Thyroid gland (tissue), 4 donors: Measurements from ENCODE around the gene ADAM33. TPM values are rescaled to one million over a fixed set of nuclear protein-coding genes. Genes with fewer than 3 reads are reported as not detected.
A peak's percentile ranks its signal among the peaks of the same experiment; 100 is the strongest.

Experiments
- DNase-seq, 2 donors: peaks; one replicate each; pipeline ENCODE4 v3.0.0-alpha.2; 2019
- H3K27ac ChIP-seq, 3 donors: fragments of 200-600 bp; sonication (generic); 1 replicate in 2 of 3; 2 replicates in 1 of 3; pipeline ENCODE4 v1.5.1; 2016 to 2019; ENCODE audit warnings: mild to moderate bottlenecking in 1 of 3, moderate library complexity in 1 of 3
- H3K27me3 ChIP-seq: fragments of 200-600 bp; sonication (generic); one replicate; pipeline ENCODE4 v1.5.1; 2019
- H3K36me3 ChIP-seq, 2 donors: fragments of 200-600 bp; sonication (generic); one replicate each; pipeline ENCODE4 v1.5.1; 2016 to 2019
- H3K4me1 ChIP-seq, 2 donors: fragments of 200-600 bp; sonication (generic); one replicate each; pipeline ENCODE4 v1.5.1; 2017 to 2019
- H3K4me3 ChIP-seq, 3 donors: fragments of 200-600 bp; sonication (generic); replicated peaks in 1 of 3; 1 replicate in 2 of 3; 2 replicates in 1 of 3; pipeline ENCODE4 v1.5.1; 2016; ENCODE audit warnings: mild to moderate bottlenecking in 1 of 3
- H3K9me3 ChIP-seq: fragments of 200-600 bp; sonication (generic); one replicate; pipeline ENCODE4 v1.5.1; 2017
- CTCF ChIP-seq, 6 experiments: fragments of 200-600 bp in 3 of 6; fragments of 450-650 bp in 3 of 6; sonication (generic) in 3 of 6; IDR thresholded peaks; one replicate each; pipeline ENCODE4 v1.5.1; 2016 to 2019; ENCODE audit warnings: antibody characterized with exemption in 6 of 6, mild to moderate bottlenecking in 2 of 6, inconsistent platforms in 1 of 6, moderate library complexity in 1 of 6
- POLR2A ChIP-seq, 2 donors: fragments of 450-650 bp; IDR thresholded peaks; one replicate each; pipeline ENCODE4 v1.6.1; 2017; ENCODE audit warnings: antibody characterized with exemption in 2 of 2, mild to moderate bottlenecking in 2 of 2, moderate library complexity in 1 of 2
- WGBS, 2 donors: methylation state at CpG; one replicate each; pipeline ENCODE4 v1.1.5; 2017; 5-methylcytosine and 5-hydroxymethylcytosine counted together
- intact Hi-C: fragments of 100-400 bp; cut with DNase I; formaldehyde crosslinking; loops from one replicate; pipeline ENCODE4 v1.15.1; 2023
- total RNA-seq, 4 donors: library from RNA; depleted of rRNA; stranded (reverse); fragments of >200 nt; gene quantifications; one replicate each; pipeline ENCODE4 v1.2.3, GENCODE V29; 2016

ADAM33 gene
- total RNA-seq, 4 donors from 2014 or later = 9.1 to 24.5 (median 12.6) TPM

DNA sequence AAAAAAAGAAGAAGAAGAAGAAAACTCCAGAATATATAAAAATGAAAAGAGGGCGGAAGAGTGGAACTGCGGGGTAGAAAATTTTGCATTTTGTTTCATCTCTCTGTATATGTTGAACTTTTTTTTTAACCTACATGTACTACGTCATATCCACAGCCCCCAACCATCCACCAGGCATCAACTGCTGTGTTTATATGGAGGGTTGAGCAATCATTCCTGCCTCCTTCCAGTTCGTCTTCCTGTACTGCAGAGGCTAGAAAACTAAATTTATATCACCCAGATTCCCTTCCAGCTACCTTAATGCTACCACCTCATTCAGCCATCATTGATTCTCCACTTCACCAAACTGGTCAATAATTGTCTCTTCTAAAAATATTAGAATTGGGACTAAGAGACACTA, 40.1 kb upstream of the ADAM33 start:
- Histone ChIP-seq H3K9me3 (no peaks in the 10 kb centered on the region), H3K4me1 (no peaks in the 10 kb centered on the region), H3K4me3 (no peak overlapping the region), H3K27ac (no peak overlapping the region), H3K27me3 (no peaks in the 10 kb centered on the region), H3K36me3 (no peaks in the 10 kb centered on the region)
- intact Hi-C loops = no loop called here
- 94 to 95% methylated on average over 4 of the region's 4 CpGs for WGBS, 2 donors
- no peak for TF ChIP-seq CTCF (IDR thresholded peaks at IDR 0.05)
- no peak for TF ChIP-seq POLR2A (IDR thresholded peaks at IDR 0.05)
- DNase-seq = no peak

DNA sequence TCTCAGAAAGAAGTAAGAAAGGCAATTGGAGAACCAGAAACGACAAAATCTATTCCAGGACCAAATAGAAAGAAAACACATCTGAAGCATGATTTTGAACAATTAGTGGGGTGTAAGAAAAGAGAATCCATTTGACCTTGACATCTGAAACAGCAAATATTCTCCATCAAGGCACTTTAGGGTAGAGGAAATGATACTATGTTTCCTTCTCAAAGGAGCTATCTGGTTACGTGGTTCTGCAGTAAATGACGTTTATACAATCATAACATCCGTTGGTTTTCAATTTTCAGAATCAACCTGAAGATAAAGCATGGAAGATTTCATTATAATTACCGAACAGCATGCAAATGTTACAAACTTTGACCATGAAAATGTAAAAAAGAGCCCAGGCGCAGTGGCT, 38.8 kb upstream of the ADAM33 start:
- H3K36me3 ChIP-seq = no peaks in the 10 kb centered on the region
- H3K9me3 ChIP-seq = no peaks in the 10 kb centered on the region
- WGBS, 2 donors = 53 to 57% methylated on average over 6 of the region's 6 CpGs
- H3K27ac ChIP-seq = no peak overlapping the region
- intact Hi-C loops = no loop called here
- H3K4me1 ChIP-seq = no peaks in the 10 kb centered on the region
- H3K4me3 ChIP-seq = no peak overlapping the region
- TF ChIP-seq POLR2A (IDR thresholded peaks at IDR 0.05) = no peak
- no peak for TF ChIP-seq CTCF (IDR thresholded peaks at IDR 0.05)
- H3K27me3 ChIP-seq = no peaks in the 10 kb centered on the region
- no peak for DNase-seq

- Histone ChIP-seq H3K4me1 (no peaks in the 10 kb centered on the region), H3K36me3 (no peaks in the 10 kb centered on the region), H3K27ac (no peak overlapping the region), H3K9me3 (no peaks in the 10 kb centered on the region), H3K4me3 (no peak overlapping the region), H3K27me3 (no peaks in the 10 kb centered on the region)
- intact Hi-C loops = no loop called here
- TF ChIP-seq CTCF (IDR thresholded peaks at IDR 0.05) = no peak
- no peak for TF ChIP-seq POLR2A (IDR thresholded peaks at IDR 0.05)
- 70 to 82% methylated on average over 2 of the region's 2 CpGs for WGBS, 2 donors
- no peak for DNase-seq
These were observed 38.3 kb upstream of the ADAM33 start for GRCh38 chr20:3720068-3720467.

DNA sequence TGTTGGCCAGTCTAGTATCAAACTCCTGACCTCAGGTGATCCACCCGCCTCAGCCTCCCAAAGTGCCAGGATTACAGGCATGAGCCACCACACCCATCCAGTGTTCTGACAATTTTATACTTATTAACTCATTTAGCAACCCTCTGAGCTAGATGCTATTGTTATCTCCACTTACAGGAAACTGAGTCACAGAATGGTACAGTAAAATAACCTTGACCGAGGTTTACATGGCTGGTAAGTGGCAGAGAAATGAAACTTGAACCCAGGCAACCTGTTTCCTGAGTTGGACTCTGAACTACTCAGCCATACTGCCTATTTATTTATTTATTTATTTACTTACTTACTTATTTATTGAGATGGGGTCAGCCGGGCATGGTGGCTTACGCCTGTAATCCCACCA, 37.2 kb upstream of the ADAM33 start:
- H3K27me3 ChIP-seq = no peaks in the 10 kb centered on the region
- H3K9me3 ChIP-seq = no peaks in the 10 kb centered on the region
- no peaks in the 10 kb centered on the region for H3K36me3 ChIP-seq
- WGBS, 2 donors = 86 to 91% methylated on average over 4 of the region's 4 CpGs
- intact Hi-C loops = no loop called here
- TF ChIP-seq CTCF (IDR thresholded peaks at IDR 0.05) (no peak), POLR2A (IDR thresholded peaks at IDR 0.05) (no peak)
- H3K27ac ChIP-seq = no peak overlapping the region
- no peak overlapping the region for H3K4me3 ChIP-seq
- no peak for DNase-seq
- H3K4me1 ChIP-seq = no peaks in the 10 kb centered on the region

DNA sequence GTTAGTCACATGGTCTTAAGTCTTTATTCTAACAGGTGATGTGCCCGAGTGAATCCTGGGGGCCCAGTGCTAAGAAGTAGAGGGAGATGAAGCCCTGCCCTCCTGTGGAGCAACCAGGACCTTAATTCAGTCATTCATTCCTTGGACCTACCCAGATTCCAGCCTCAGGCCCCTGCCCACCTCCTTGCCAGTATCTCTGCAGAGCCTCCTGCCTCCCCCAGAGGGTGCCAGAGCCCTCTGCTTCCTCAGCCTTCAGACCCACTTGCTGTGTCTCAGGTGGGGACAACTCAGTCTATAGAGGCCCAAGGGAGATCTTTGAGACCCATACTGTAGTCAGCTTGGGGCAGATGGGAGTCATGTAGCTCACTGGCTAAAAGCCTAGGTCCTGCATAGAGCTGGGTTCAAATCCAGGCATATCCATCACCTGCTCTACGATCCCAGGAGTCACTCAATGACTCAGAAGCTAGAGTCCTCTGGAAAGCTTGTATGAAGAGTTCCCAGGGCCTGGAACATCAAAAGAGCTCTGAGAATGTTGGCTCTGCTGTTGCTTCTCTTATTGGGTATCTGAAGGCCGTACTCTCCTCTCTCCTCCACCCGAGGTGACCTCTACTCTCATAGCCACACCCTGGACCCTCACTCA, 34.5 kb upstream of the ADAM33 start:
- no peaks in the 10 kb centered on the region for H3K4me1 ChIP-seq
- H3K9me3 ChIP-seq = no peaks in the 10 kb centered on the region
- 73 to 86% methylated on average over 4 of the region's 4 CpGs for WGBS, 2 donors
- no peaks in the 10 kb centered on the region for H3K36me3 ChIP-seq
- H3K27me3 ChIP-seq = no peaks in the 10 kb centered on the region
- H3K27ac ChIP-seq = no peak overlapping the region
- intact Hi-C loops = no loop called here
- TF ChIP-seq POLR2A (IDR thresholded peaks at IDR 0.05) (no peak), CTCF (IDR thresholded peaks at IDR 0.05) (peak in 5 of 6 experiments; percentile 46 to 69 (median 54))
- DNase-seq = peak; percentile 47 to 58
- no peak overlapping the region for H3K4me3 ChIP-seq
